SIG-M5 treated with dmso at 0.1 percent for 504 hours (cell line): ENCODE measurements around the gene JAML.

ENCODE experiments used
- DNase-seq: peaks from one replicate; lab custom pipeline; 2025; ENCODE audit not compliant: unreplicated experiment; lab: John Stamatoyannopoulos, UW

The JAML gene

GRCh38 chr11:118240999-118241763 is 16.4 kb upstream of the JAML start:
- DNase-seq = peak; percentile 88

DNA sequence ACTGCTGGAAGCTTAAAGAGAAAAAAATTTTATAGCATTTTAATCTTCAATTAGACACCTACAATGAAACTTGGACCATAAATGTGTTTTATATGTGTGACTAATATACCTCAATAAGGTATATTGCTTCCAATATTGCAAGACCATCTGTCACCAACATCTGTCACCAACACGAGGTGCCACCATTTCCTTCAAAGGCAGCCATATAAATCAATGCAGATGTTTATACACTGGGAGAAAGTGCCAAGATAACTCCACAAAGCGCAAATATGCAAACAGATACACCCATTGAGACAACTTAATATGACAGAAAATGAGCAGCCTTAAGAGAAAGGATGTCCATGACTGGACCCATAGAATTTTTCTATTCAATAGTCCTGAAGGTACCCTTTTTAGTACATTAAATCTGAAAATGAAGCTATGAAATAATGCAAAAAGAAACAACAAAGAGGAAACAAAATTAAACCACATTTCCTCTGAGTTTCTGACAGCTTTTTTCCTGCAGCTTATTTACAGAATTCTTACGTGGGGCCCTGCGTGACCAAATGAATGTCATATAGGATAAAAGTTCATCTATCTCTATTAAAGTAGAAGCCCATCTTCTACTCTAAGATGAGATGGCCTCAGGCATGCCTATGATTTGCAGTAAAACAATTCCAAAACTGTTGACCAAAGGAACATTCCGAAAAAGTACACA is 14.8 kb upstream of the JAML start:
- no peak for DNase-seq

GRCh38 chr11:118238929-118239328 is 14.1 kb upstream of the JAML start:
- DNase-seq = peak; percentile 52

- DNase-seq = peak; percentile 56
Measured at GRCh38 chr11:118238421-118238820, 13.6 kb upstream of the JAML start.

DNA sequence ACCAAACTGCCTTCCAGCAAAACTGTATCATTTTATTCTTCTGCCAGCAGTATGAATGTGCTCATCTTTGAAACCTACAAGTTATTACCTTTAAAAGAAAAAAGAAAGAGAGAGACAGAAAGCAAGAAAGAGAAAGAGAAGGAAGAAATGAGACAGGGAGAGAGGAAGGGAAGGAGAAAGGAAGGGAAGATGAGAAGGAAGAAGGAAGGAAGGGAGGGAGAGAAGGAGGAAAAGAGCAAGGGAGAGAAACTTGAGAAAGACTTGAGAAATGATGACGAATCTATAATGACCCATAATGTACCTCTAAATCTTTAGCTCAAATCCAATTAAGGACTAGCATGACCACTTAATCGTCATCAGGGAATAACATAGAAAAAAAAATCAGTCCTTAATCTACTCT is 11.4 kb upstream of the JAML start:
- no peak for DNase-seq

GRCh38 chr11:118234833-118235232 is 10.0 kb upstream of the JAML start:
- DNase-seq = no peak

GRCh38 chr11:118233850-118234249 is 9.0 kb upstream of the JAML start:
- no peak for DNase-seq

DNA sequence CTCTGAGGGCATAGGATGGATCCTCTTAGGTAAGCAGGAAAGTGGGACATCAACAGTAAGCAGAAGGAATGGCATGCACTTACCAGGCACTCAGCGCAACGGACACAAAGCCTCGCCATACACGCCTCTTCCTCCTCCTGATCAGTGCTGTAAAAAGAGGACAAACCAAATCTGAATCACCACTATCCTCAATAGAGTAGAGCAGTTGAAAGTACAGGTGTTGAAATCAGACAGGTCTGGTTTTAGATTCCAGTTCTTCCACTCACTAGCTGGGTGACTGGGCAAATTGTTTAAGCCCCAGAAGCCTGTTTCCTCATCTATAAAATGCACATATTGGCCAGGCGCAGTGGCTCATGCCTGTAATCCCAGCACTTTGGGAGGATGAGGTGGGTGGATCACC is 8.6 kb upstream of the JAML start:
- DNase-seq = peak; percentile 11

GRCh38 chr11:118232659-118233058 is 7.8 kb upstream of the JAML start:
- DNase-seq = no peak

GRCh38 chr11:118231461-118231860 is 6.7 kb upstream of the JAML start:
- DNase-seq = no peak

GRCh38 chr11:118230088-118230487 is 5.3 kb upstream of the JAML start:
- no peak for DNase-seq

DNA sequence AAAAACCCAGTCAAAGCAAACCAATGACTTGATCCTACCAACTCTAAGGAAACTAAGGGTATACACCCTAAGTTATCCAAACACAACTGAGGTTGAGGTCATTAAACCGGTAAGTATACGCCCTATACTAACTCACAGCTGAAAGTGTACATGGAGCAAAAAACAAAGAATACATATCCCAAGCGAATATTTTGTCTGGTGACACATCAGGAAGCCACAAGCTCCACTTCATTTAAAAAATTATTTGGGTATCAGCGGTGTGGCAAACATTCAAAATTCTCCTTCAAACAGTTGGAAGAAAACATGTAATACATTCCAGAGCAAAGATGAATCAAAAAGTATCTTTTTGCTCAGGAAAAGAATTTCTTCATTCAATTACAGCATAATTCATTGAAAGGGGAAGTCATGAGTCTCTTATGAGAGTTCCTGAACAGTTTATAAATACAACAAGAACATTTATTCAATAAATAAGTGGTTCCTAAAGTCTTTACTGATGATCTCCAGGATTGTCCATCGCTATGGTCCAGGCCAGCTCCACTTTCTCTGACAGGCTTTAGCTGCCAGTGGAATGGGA is 4.5 kb upstream of the JAML start:
- no peak for DNase-seq

DNA sequence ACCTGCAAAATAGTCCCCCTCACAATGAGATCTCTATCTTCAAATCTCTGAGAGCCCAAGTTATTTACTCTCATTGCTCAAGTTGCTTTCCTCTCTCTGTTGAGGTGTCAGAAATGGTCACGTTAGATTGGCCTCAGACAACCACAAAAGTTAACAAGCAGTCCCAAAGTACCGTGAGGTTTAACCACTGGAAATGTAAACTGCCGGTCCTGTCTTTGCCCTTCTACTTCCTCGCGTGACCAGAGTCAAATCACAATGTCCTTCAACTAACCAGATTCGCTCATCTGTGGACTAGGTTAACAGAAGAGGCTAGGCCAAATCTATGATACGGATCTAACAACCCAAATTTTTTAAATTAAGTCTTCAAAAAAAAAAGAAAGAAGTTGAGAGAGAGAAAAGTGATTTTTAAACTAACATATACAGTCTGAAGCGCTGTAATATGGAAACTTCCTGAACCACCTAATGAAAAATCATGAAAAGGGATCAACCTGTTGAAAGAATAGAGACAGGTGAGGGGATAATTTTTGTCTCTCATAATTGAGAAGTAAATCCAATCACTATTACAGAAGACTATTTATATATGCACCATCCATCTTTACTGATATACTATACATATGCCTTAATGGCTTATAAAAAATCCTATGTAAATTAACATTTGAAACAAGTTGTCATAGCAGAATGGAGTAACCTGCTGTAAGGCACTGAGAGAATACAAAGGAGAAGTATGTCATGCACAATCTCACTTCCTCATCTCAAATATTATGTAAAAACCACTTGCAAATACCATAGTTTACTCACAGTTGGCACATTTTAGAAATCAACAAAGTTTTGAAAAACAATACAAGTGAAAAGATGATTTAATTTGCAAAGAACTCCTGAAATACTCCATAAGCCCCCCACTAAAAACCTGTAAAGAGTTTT is 3.3 kb upstream of the JAML start:
- DNase-seq = peak; percentile 83

- peak; percentile 36 for DNase-seq
Measured at GRCh38 chr11:118226781-118227180, 2.0 kb upstream of the JAML start.

DNA sequence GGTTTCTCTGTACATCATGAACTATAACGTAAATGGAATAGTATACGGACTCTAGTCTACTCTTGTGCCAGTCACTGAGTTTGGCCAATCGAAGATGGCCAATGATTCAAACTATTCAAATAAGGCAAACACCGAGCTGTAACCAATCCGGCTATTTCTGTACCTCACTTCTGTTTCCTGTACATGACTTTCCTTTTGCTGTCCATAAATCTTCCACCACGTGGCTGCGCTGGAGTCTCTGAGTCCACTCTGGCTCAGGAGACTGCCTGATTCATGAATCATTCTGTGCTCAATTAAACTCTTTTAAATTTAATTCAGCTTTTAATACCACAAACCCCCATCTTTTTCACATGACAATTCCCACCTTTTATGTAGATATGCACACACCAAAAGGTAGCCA is 1.5 kb upstream of the JAML start:
- DNase-seq = no peak

GRCh38 chr11:118223992-118224391 is 819 bp downstream of the JAML start:
- DNase-seq = no peak

GRCh38 chr11:118223570-118223969 is 1.2 kb downstream of the JAML start:
- no peak for DNase-seq

GRCh38 chr11:118222437-118222836 is 2.4 kb downstream of the JAML start:
- DNase-seq = no peak

- DNase-seq = no peak
Measured at GRCh38 chr11:118221419-118221818, 3.4 kb downstream of the JAML start.

- DNase-seq = no peak
Measured at GRCh38 chr11:118219732-118220131, 5.1 kb downstream of the JAML start.

DNA sequence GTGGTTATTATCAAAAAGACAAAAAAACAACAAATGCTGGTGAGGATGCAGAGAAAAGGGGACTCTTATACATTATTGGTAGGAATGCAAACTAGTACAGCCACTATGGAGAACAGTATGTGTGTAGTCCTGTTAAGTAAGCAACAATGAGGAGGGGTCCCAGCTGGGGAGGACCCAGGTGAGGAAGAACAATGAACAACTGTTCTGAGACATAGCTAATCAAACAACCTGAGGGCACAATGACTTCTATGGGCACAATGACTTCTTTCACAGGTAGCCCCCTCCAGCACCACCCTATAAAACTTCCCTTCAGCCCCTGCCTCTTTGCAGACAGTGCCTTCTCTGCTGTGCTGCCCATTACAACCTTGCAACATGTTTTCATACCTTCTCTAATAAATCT is 5.6 kb downstream of the JAML start:
- DNase-seq = no peak
